PC-9 (cell line): Measurements from ENCODE around the gene KLF7. TPM values are rescaled to one million over a fixed set of nuclear protein-coding genes. Genes with fewer than 3 reads are reported as not detected.

ENCODE experiments used
- BruUV-seq: library from RNA; stranded (reverse); fragments of 400-500 nt; replicated peaks from 2 replicates; lab custom pipeline; 2021; lab: Mats Ljungman, UMichigan
- CTCF ChIA-PET: fragments of 300-600 bp; sonication (Branson Sonifier 250); formaldehyde crosslinking; loops from one replicate; lab custom pipeline; 2022; ENCODE audit warnings: antibody characterized with exemption; lab: Charles Lee
- POLR2A ChIA-PET: fragments of 300-600 bp; sonication (Branson Sonifier 250); formaldehyde crosslinking; loops from one replicate; lab custom pipeline; 2022; ENCODE audit warnings: antibody characterized with exemption; ENCODE audit not compliant: unreplicated experiment; lab: Charles Lee
- DNase-seq, 2 experiments: peaks; one replicate each; pipeline versions ENCODE4 v3.0.0 to v3.0.0-alpha.2; 2015 to 2022; ENCODE audit warnings: mixed read lengths in 1 of 2
- H2AFZ ChIP-seq: fragments of 200-600 bp; sonication (generic); 2 replicates; pipeline ENCODE4 v1.8.1; 2017; ENCODE audit warnings: antibody characterized with exemption
- H3F3A ChIP-seq: fragments of 200-600 bp; sonication (generic); 2 replicates; pipeline ENCODE4 v1.8.1; 2017; ENCODE audit warnings: antibody characterized with exemption, mild to moderate bottlenecking, low read depth; ENCODE audit not compliant: insufficient read depth
- H3K27ac ChIP-seq: fragments of 200-600 bp; sonication (generic); 2 replicates; pipeline ENCODE4 v1.6.1; 2016; ENCODE audit warnings: mixed run types
- H3K27me3 ChIP-seq: fragments of 200-600 bp; sonication (generic); 2 replicates; pipeline ENCODE4 v1.6.1; 2016; ENCODE audit warnings: low read depth, mixed run types; ENCODE audit not compliant: insufficient read depth
- H3K36me3 ChIP-seq: fragments of 200-600 bp; sonication (generic); 2 replicates; pipeline ENCODE4 v1.6.1; 2016; ENCODE audit warnings: low read depth, mixed run types
- H3K4me1 ChIP-seq: fragments of 200-600 bp; sonication (generic); replicated peaks from 2 replicates; pipeline ENCODE4 v1.6.1; 2016; ENCODE audit warnings: mixed run types; ENCODE audit not compliant: insufficient read depth
- H3K4me2 ChIP-seq: fragments of 200-600 bp; sonication (generic); 2 replicates; pipeline ENCODE4 v1.6.1; 2017; ENCODE audit warnings: mixed run types
- H3K4me3 ChIP-seq: fragments of 200-600 bp; sonication (generic); 2 replicates; pipeline ENCODE4 v1.6.1; 2016; ENCODE audit warnings: mixed run types
- H3K79me2 ChIP-seq: fragments of 200-600 bp; sonication (generic); 2 replicates; pipeline ENCODE4 v1.6.1; 2017; ENCODE audit warnings: low read depth, mixed run types
- H3K9me2 ChIP-seq: fragments of 200-600 bp; sonication (generic); 2 replicates; pipeline ENCODE4 v1.8.1; 2017; ENCODE audit warnings: mild to moderate bottlenecking; ENCODE audit not compliant: insufficient read depth
- H3K9me3 ChIP-seq: fragments of 200-600 bp; sonication (generic); 2 replicates; pipeline ENCODE4 v1.8.1; 2016; ENCODE audit warnings: low read depth; ENCODE audit not compliant: insufficient read depth
- H4K20me1 ChIP-seq: fragments of 200-600 bp; sonication (generic); 2 replicates; pipeline ENCODE4 v1.8.1; 2017; ENCODE audit not compliant: insufficient read depth
- CTCF ChIP-seq: fragments of 200-600 bp; sonication (generic); conservative IDR thresholded peaks from 2 replicates; pipeline ENCODE4 v1.6.1; 2017; ENCODE audit warnings: mixed run types, antibody characterized with exemption, mild to moderate bottlenecking, moderate library complexity
- EZH2 ChIP-seq: fragments of 200-600 bp; sonication (generic); IDR thresholded peaks from 2 replicates; pipeline ENCODE4 v1.8.0; 2017; ENCODE audit warnings: antibody characterized with exemption, low read depth
- intact Hi-C: fragments of 100-400 bp; cut with micrococcal nuclease; formaldehyde crosslinking; loops from one replicate; pipeline ENCODE4 v1.10.0; 2022; ENCODE audit not compliant: unreplicated experiment
- total RNA-seq: library from RNA; stranded (reverse); gene quantifications from 2 replicates; pipeline ENCODE4 v1.2.3, GENCODE V29; 2021

Gene KLF7
- total RNA-seq, 1 experiment from 2014 or later = 20.0 TPM

DNA sequence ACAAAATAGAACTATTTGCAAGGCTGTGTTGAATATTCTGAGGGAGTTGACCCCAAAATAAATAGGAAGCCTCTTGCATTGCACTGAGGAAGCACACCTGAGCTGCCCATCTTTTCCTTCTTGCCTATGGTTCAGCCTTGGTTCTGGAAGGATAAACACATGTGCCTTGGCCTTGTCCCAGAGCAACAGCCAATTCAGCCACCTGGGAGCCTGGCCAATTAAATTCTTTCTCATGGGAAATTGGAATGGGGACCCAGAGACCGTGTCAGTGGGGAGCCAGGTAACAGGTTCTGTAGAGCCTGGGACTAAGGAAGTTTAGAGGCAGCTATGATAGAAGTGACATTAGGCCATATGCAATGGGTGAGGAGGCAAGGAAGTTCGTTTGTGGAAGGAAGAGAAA is 99.6 kb downstream of the KLF7 start:
- BruUV-seq = no TSS peak

DNA sequence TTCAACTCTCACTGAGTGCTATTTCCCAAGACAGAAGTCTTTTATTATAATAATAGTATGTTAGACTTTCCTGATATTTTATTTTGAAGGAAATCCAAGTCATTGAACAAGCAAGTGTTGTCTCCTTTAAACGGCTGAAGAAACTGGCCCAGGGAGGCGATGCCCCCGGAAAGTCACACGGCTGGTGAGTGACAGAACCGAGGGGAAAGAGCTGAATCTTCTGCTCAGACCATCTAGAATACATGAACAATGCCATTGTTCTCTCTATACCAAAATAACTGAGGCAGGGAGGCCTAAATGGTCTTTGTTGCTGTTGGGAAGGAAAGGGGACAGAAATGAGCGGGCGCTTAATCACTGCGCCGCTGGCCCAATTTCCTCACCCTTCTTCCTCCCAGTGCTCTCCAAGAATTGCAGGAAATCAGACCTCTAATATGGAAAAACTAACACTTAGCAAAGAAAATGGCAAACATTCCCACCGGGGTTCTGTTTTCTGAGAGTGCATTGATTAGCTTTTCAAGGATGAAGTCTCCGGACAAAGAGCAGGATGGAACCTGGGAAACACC is 101.5 kb downstream of the KLF7 start:
- H3F3A ChIP-seq = no peaks in the 10 kb centered on the region
- no peak overlapping the region for H3K4me2 ChIP-seq
- intact Hi-C loops = no loop called here
- H3K27ac ChIP-seq = no peak overlapping the region
- H3K27me3 ChIP-seq = no peaks in the 10 kb centered on the region
- BruUV-seq = no TSS peak
- no peaks in the 10 kb centered on the region for H4K20me1 ChIP-seq
- no peaks in the 10 kb centered on the region for H3K4me1 ChIP-seq
- CTCF ChIA-PET = no interaction called here
- H3K9me3 ChIP-seq = no peaks in the 10 kb centered on the region
- H3K9me2 ChIP-seq = no peaks in the 10 kb centered on the region
- H3K4me3 ChIP-seq = no peak overlapping the region
- no peak for DNase-seq
- TF ChIP-seq EZH2 (no peak), CTCF (no peak)
- H2AFZ ChIP-seq = no peak overlapping the region
- no peaks in the 10 kb centered on the region for H3K36me3 ChIP-seq
- POLR2A ChIA-PET = no interaction called here
- H3K79me2 ChIP-seq = no peaks in the 10 kb centered on the region

More for the DNA sequence above, 99.6 kb downstream of the KLF7 start:
- no peaks in the 10 kb centered on the region for H3K27me3 ChIP-seq
- H3K4me1 ChIP-seq = no peaks in the 10 kb centered on the region
- no peaks in the 10 kb centered on the region for H3K9me3 ChIP-seq
- H4K20me1 ChIP-seq = no peaks in the 10 kb centered on the region
- no peaks in the 10 kb centered on the region for H3K79me2 ChIP-seq
- H3K4me2 ChIP-seq = no peak overlapping the region
- TF ChIP-seq CTCF (no peak), EZH2 (no peak)
- no peak for DNase-seq
- no peak overlapping the region for H3K4me3 ChIP-seq
- no peak overlapping the region for H3K27ac ChIP-seq
- intact Hi-C loops = no loop called here
- no peaks in the 10 kb centered on the region for H3F3A ChIP-seq
- no peak overlapping the region for H2AFZ ChIP-seq
- POLR2A ChIA-PET = interaction anchor here (0.7 kb wide), 1 partner anchor 643 kb away, joined by 3 read pairs; no protein-coding TSS in a partner anchor
- no peaks in the 10 kb centered on the region for H3K9me2 ChIP-seq
- no peaks in the 10 kb centered on the region for H3K36me3 ChIP-seq
- CTCF ChIA-PET = no interaction called here

DNA sequence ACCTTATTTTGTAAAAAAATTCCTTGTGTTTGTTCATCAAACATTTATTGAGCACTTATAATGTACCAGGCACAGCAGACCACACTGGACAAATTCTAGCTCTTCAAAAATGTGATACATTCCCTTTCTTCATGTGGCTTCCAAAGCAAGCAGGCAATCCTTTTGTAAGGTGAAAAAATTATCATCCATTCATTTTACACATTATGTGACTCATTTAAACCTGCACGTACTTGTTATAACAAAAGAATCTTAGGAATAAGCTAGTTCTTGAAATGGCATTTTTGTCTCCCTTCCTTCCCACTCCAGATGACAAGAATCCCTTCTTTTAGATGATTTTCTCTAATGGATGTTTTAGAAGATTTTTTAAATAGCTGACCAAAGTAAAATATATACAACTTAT is 104.6 kb downstream of the KLF7 start:
- intact Hi-C loops = no loop called here
- no peaks in the 10 kb centered on the region for H3K36me3 ChIP-seq
- H3K27ac ChIP-seq = no peak overlapping the region
- no TSS peak for BruUV-seq
- H3K9me3 ChIP-seq = no peaks in the 10 kb centered on the region
- no peaks in the 10 kb centered on the region for H3K27me3 ChIP-seq
- H3K9me2 ChIP-seq = no peaks in the 10 kb centered on the region
- H3F3A ChIP-seq = no peaks in the 10 kb centered on the region
- H3K4me2 ChIP-seq = no peak overlapping the region
- ChIA-PET CTCF (no interaction called here), POLR2A (no interaction called here)
- no peak overlapping the region for H3K4me3 ChIP-seq
- no peak for TF ChIP-seq EZH2
- no peak for DNase-seq
- H3K79me2 ChIP-seq = no peaks in the 10 kb centered on the region
- H3K4me1 ChIP-seq = no peaks in the 10 kb centered on the region
- H4K20me1 ChIP-seq = no peaks in the 10 kb centered on the region
- no peak overlapping the region for H2AFZ ChIP-seq

- H3K4me3 ChIP-seq = no peak overlapping the region
- TF ChIP-seq CTCF (no peak), EZH2 (no peak)
- H3F3A ChIP-seq = no peaks in the 10 kb centered on the region
- H3K9me3 ChIP-seq = no peaks in the 10 kb centered on the region
- ChIA-PET CTCF (no interaction called here), POLR2A (no interaction called here)
- intact Hi-C loops = no loop called here
- H3K27ac ChIP-seq = no peak overlapping the region
- no peak overlapping the region for H3K4me2 ChIP-seq
- DNase-seq = no peak
- BruUV-seq = no TSS peak
- H3K4me1 ChIP-seq = no peaks in the 10 kb centered on the region
- H4K20me1 ChIP-seq = no peaks in the 10 kb centered on the region
- no peak overlapping the region for H2AFZ ChIP-seq
- no peaks in the 10 kb centered on the region for H3K27me3 ChIP-seq
- H3K9me2 ChIP-seq = no peaks in the 10 kb centered on the region
- no peaks in the 10 kb centered on the region for H3K36me3 ChIP-seq
- no peaks in the 10 kb centered on the region for H3K79me2 ChIP-seq
These were observed 110.5 kb downstream of the KLF7 start for GRCh38 chr2:207055257-207055656.
